Fibroblast of lung (primary cell): ENCODE results near the gene SLC39A1. TPM values are rescaled to one million over a fixed set of nuclear protein-coding genes. Genes with fewer than 3 reads are reported as not detected.

ENCODE experiments used
- DNase-seq, 2 donors: peaks; one replicate each; pipeline versions ENCODE4 v3.0.0 to v3.0.0-alpha.2; 2010; ENCODE audit warnings: low read depth in 2 of 2
- H2AFZ ChIP-seq: 2 replicates; pipeline ENCODE4 v1.5.1; 2012; ENCODE audit warnings: low read length, control low read depth, inconsistent platforms
- H3K27ac ChIP-seq: 2 replicates; pipeline ENCODE4 v1.5.1; 2011; ENCODE audit warnings: low read length, control low read depth; ENCODE audit not compliant: insufficient read depth
- H3K27me3 ChIP-seq: 2 replicates; pipeline ENCODE4 v1.5.1; 2011; ENCODE audit warnings: mild to moderate bottlenecking, low read length; ENCODE audit not compliant: control insufficient read depth, insufficient read depth
- H3K36me3 ChIP-seq: 2 replicates; pipeline ENCODE4 v1.5.1; 2011; ENCODE audit warnings: low read length; ENCODE audit not compliant: control insufficient read depth, insufficient read depth
- H3K4me1 ChIP-seq: 2 replicates; pipeline ENCODE4 v1.5.1; 2011; ENCODE audit warnings: low read length; ENCODE audit not compliant: control insufficient read depth, insufficient read depth; ENCODE audit errors: extremely low read depth
- H3K4me2 ChIP-seq: 2 replicates; pipeline ENCODE4 v1.5.1; 2011; ENCODE audit warnings: low read length, control low read depth; ENCODE audit not compliant: insufficient read depth; ENCODE audit errors: extremely low read depth
- H3K4me3 ChIP-seq, 4 experiments: fragments of 200-600 bp in 1 of 4; sonication (generic) in 1 of 4; replicated peaks in 1 of 4; 2 replicates each; pipeline ENCODE4 v1.5.1; 2011 to 2016; ENCODE audit warnings: low read length in 4 of 4, low read depth in 3 of 4, mild to moderate bottlenecking in 3 of 4, control low read depth in 2 of 4, inconsistent platforms in 1 of 4, mixed read lengths in 1 of 4; ENCODE audit not compliant: insufficient read depth in 1 of 4; ENCODE audit errors: control extremely low read depth in 1 of 4
- H3K79me2 ChIP-seq: 2 replicates; pipeline ENCODE4 v1.5.1; 2012; ENCODE audit warnings: mild to moderate bottlenecking, low read length, inconsistent platforms; ENCODE audit not compliant: control insufficient read depth, insufficient read depth
- H3K9ac ChIP-seq: 2 replicates; pipeline ENCODE4 v1.5.1; 2011; ENCODE audit warnings: mild to moderate bottlenecking, low read length, control low read depth; ENCODE audit not compliant: insufficient read depth
- H3K9me3 ChIP-seq: 2 replicates; pipeline ENCODE4 v1.5.1; 2012; ENCODE audit warnings: low read depth, low read length; ENCODE audit not compliant: control insufficient read depth, insufficient read depth
- H4K20me1 ChIP-seq: 2 replicates; pipeline ENCODE4 v1.5.1; 2011; ENCODE audit warnings: low read length; ENCODE audit not compliant: control insufficient read depth, insufficient read depth; ENCODE audit errors: extremely low read depth
- CTCF ChIP-seq, 2 donors: IDR thresholded peaks in 1 of 2; conservative IDR thresholded peaks in 1 of 2; 1 replicate in 1 of 2; 2 replicates in 1 of 2; pipeline ENCODE4 v1.5.1; 2011 to 2012; ENCODE audit warnings: low read length in 2 of 2, control low read depth in 1 of 2, inconsistent platforms in 1 of 2, low read depth in 1 of 2, mild to moderate bottlenecking in 1 of 2
- EZH2 ChIP-seq: IDR thresholded peaks from 2 replicates; pipeline ENCODE4 v1.5.1; 2012; ENCODE audit warnings: low read length, control low read depth, mild to moderate bottlenecking; ENCODE audit errors: missing control alignments
- polyA plus RNA-seq, 2 donors: library from polyadenylated mRNA; depleted of rRNA in 1 of 2; stranded (reverse) in 1 of 2; unstranded in 1 of 2; fragments of >200 nt; gene quantifications; 2 replicates each; pipeline ENCODE4 v1.2.1, GENCODE V29; 2011 to 2012; ENCODE audit warnings: missing spikeins in 1 of 2
- total RNA-seq: library from RNA; depleted of rRNA; stranded (reverse); fragments of >200 nt; gene quantifications from 2 replicates; pipeline ENCODE4 v1.2.1, GENCODE V29; 2014

The SLC39A1 gene
- total and polyA plus RNA-seq, 2 donors (not counting 1 experiment from before 2014, with no cell fraction given), result 94.4 to 119 TPM

DNA sequence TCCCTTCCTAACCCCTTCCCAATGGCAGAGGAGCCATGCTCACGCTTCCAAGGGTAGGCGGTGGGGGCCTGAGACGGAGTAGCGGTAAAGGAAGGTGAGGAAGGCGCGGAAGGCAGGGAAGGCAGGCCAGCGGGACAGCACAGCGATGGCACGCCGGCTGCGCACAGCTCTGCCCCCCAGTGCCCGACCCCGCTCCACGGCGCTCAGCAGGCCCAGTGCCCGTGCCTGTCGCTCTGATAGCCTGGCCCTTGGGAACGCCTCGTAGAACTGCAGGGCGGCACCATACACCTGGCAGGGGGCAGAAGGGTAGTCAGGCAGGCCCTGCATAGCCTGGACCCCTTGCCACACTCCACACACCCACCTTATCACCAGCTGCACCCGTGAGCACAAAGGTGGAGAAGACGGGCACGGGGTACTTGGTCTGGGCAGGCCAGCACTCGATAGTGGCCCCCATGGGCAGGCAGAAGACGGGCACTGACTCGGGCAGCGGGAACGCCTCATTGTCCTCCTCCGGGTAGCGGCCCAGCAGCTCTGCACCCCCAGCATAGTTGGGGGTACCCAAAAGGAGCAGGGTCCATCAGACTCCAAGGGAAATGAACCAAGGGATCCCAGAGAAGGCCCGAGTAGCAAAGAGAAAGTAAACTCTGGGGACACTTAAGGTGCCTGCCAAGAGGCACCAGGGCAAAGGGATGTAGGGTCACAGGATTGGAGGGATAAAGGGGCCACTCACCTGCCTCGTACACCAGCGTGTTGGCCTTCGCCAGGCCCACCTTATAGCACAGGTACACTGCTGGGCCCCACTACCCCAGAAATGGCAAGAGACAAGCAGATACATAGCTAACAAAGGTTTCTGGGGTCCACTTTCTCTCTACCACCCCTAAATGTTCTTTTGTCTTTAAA, 21.3 kb downstream of the SLC39A1 start:
- no peak for TF ChIP-seq EZH2
- no peak for TF ChIP-seq CTCF (conservative IDR thresholded peaks at IDR 0.05 in 1 of 2, IDR thresholded peaks at IDR 0.05 in 1 of 2; ENCODE audit: low read depth in 1 of 2, low read length in 2 of 2)
- Histone ChIP-seq H3K4me1 (peaks cover 4% of the 10 kb centered on the region), H3K36me3 (peaks cover 18% of the 10 kb centered on the region)

DNA sequence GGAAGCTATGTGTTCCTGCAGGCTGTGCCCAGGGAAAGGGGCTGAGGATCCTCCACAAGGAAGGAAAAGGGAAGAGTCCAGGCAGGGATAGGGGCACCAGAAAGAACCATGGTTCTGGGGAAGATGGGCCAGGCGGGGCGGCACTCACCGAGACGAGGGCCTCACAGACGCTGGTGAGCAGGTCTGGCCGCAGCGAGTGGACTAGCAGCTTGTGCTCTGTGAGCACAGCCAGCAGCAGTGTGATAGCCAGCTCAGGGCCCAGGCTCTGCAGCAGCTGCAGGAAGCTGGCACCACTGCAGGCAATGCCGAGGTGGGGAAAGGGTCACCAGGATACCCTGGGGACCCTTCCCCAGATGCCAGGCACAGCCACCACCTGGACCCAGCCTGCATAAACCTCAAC, 22.6 kb downstream of the SLC39A1 start:
- H3K36me3 ChIP-seq, result peaks cover 25% of the 10 kb centered on the region
- H3K4me3 ChIP-seq, result no peak overlapping the region
- H3K4me2 ChIP-seq, result no peak overlapping the region
- no peaks in the 10 kb centered on the region for H3K27me3 ChIP-seq
- H4K20me1 ChIP-seq, result no peaks in the 10 kb centered on the region
- H3K79me2 ChIP-seq, result peaks cover 15% of the 10 kb centered on the region
- DNase-seq, result no peak
- H3K4me1 ChIP-seq, result peaks cover 4% of the 10 kb centered on the region
- no peaks in the 10 kb centered on the region for H3K9me3 ChIP-seq
- TF ChIP-seq CTCF (conservative IDR thresholded peaks at IDR 0.05 in 1 of 2, IDR thresholded peaks at IDR 0.05 in 1 of 2; ENCODE audit: low read depth in 1 of 2, low read length in 2 of 2) (no peak), EZH2 (no peak)
- no peak overlapping the region for H3K27ac ChIP-seq
- H3K9ac ChIP-seq, result no peak overlapping the region
- H2AFZ ChIP-seq, result no peak overlapping the region

More for the DNA sequence above, 21.3 kb downstream of the SLC39A1 start:
- H3K79me2 ChIP-seq, result peaks cover 15% of the 10 kb centered on the region
- no peak overlapping the region for H3K4me2 ChIP-seq
- no peaks in the 10 kb centered on the region for H4K20me1 ChIP-seq
- no peaks in the 10 kb centered on the region for H3K9me3 ChIP-seq
- H3K27ac ChIP-seq, result no peak overlapping the region
- no peaks in the 10 kb centered on the region for H3K27me3 ChIP-seq
- H3K9ac ChIP-seq, result no peak overlapping the region
- no peak overlapping the region for H3K4me3 ChIP-seq
- DNase-seq, result no peak
- H2AFZ ChIP-seq, result no peak overlapping the region

GRCh38 chr1:153939476-153939875, 23.9 kb downstream of the SLC39A1 start:
- Histone ChIP-seq H4K20me1 (no peaks in the 10 kb centered on the region), H3K36me3 (peaks cover 28% of the 10 kb centered on the region), H3K79me2 (peaks cover 3% of the 10 kb centered on the region), H3K27me3 (no peaks in the 10 kb centered on the region), H3K4me2 (no peak overlapping the region), H3K4me3 (no peak overlapping the region), H3K9ac (no peak overlapping the region), H3K9me3 (no peaks in the 10 kb centered on the region), H3K27ac (no peak overlapping the region), H2AFZ (no peak overlapping the region), H3K4me1 (no peaks in the 10 kb centered on the region)
- no peak for TF ChIP-seq CTCF (conservative IDR thresholded peaks at IDR 0.05 in 1 of 2, IDR thresholded peaks at IDR 0.05 in 1 of 2; ENCODE audit: low read depth in 1 of 2, low read length in 2 of 2)
- no peak for TF ChIP-seq EZH2
- DNase-seq, result no peak
